GM12865 (cell line): ENCODE data around the gene EPHX1.

ENCODE experiments used
- DNase-seq: peaks from one replicate; pipeline ENCODE4 v3.0.0; 2010; ENCODE audit warnings: low read depth
- H3K4me3 ChIP-seq: 2 replicates; pipeline ENCODE4 v1.5.1; 2011; ENCODE audit warnings: mild to moderate bottlenecking, low read depth, low read length, control low read depth
- TF ChIP-seq, protein P1 (sequence below): IDR thresholded peaks from 2 replicates; pipeline ENCODE4 v1.5.1; 2011; ENCODE audit warnings: low read length, control low read depth, low read depth, inconsistent platforms; ENCODE audit not compliant: insufficient read depth; ENCODE audit errors: missing control alignments

Gene EPHX1

DNA sequence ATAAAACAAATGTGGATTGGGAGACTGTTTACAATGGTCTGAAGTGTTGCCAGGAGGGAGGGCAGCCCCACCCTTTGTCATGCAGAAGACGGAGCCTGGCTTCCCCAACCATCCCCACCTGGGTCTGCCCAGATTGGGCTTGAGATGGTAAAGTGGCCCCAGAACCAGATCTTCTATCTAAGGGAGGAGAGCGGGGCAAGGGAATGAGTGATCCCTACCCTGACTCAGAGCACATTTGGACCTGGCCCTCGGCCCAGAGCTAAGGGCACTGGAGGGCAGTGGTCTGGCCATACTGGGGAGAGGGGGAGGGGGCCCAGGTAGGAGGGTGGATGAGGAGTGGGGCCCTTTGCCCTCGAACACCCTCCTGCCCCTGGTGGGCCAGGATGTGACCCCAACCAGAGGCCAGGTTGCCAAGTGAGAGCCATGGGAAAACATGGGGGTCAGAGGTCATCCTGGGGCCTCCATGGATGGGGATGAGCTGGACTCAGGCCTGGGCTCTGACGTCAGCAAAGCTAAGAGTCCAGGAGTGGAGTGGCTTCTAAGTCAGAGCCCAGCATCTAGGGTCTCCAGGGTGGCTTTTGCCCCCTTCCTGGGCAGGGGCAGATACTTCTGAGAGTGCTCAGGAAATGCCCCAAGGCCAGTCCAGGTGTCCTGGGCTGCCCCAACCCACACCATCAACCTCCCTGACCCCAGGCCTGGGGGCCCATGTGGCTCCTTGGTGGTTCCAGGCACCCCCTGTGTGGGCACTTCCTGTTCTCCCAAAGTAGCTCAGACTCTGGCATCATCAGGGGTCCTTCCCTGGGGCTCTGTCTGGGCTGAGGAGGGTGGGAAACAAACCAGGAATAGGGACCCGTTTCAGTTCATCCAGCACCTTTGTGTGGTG is 80.7 kb downstream of the EPHX1 start:
- H3K4me3 ChIP-seq: no peak overlapping the region
- DNase-seq: no peak
- TF ChIP-seq, protein P1, sequence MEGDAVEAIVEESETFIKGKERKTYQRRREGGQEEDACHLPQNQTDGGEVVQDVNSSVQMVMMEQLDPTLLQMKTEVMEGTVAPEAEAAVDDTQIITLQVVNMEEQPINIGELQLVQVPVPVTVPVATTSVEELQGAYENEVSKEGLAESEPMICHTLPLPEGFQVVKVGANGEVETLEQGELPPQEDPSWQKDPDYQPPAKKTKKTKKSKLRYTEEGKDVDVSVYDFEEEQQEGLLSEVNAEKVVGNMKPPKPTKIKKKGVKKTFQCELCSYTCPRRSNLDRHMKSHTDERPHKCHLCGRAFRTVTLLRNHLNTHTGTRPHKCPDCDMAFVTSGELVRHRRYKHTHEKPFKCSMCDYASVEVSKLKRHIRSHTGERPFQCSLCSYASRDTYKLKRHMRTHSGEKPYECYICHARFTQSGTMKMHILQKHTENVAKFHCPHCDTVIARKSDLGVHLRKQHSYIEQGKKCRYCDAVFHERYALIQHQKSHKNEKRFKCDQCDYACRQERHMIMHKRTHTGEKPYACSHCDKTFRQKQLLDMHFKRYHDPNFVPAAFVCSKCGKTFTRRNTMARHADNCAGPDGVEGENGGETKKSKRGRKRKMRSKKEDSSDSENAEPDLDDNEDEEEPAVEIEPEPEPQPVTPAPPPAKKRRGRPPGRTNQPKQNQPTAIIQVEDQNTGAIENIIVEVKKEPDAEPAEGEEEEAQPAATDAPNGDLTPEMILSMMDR: no peak

DNA sequence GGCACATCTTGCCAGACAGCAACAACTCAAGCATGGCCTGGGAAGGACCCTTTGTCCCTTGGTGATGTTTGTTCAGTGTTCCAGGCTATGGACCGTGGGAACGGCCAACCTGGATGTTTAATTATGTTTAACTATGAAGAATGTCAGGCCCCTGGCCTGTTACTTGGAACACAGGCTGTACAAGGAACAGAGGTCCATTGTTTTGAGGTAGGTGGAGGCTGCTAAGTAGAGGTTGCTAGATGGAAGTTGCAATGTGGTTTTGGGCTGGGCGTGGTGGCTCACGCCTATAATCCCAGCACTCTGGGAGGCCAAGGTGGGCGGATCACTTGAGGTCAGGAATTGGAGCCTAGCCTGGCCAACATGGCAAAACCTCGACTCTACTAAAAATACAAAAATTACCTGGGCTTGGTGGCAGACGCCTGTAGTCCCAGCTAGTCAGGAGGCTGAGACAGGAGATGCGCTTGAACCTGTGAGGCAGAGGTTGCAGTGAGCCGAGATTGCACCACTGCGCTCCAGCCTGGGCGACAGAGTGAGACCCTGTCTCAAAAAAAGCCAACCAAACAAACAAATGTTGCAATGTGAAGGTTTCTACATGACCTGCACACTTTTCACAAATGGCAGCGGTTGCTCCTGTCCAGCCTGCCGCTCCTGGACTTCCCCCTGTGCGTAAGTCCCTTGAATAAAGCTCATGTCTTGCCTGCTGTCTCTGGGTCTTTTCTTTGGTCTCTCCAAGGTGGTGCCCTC is 81.5 kb downstream of the EPHX1 start:
- TF ChIP-seq, protein P1: no peak
- no peak for DNase-seq

DNA sequence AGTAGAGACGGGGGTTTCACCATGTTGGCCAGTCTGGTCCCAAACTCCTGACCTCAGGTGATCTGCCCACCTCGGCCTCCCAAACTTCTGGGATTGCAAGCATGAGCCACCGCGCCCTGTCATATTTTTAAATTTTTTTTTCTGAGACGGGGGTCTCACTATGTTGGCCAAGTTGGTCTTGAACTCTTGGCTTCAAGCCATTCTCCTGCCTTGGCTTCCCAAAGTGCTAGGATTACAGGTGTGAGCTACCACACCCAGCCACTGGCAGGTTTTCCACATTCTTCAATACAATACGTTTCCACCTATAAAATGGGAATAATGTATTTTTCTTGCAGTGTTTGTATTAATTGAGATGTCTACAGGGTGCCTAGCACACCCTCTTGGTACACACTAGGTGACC is 82.4 kb downstream of the EPHX1 start:
- no peak overlapping the region for H3K4me3 ChIP-seq
- TF ChIP-seq, protein P1: no peak
- DNase-seq: no peak

More for the DNA sequence above, 81.5 kb downstream of the EPHX1 start:
- no peak overlapping the region for H3K4me3 ChIP-seq
